Stimulated activated CD4-positive, alpha-beta T cell treated with anti-CD3 and anti-CD28 coated beads, Interleukin-1b, Interleukin-23, amount 100 ng/mL, for 4 hours (primary cell): ENCODE results near the gene GLP1R.

Experiments
- DNase-seq, 2 donors: peaks; one replicate each; pipeline ENCODE4 v3.0.0-alpha.2; 2020; ENCODE audit warnings: low read depth in 2 of 2

The GLP1R gene

GRCh38 chr6:39044181-39044580 is 4.4 kb upstream of the GLP1R start:
- no peak for DNase-seq

GRCh38 chr6:39047434-39048327 is 900 bp upstream of the GLP1R start:
- DNase-seq, result no peak

DNA sequence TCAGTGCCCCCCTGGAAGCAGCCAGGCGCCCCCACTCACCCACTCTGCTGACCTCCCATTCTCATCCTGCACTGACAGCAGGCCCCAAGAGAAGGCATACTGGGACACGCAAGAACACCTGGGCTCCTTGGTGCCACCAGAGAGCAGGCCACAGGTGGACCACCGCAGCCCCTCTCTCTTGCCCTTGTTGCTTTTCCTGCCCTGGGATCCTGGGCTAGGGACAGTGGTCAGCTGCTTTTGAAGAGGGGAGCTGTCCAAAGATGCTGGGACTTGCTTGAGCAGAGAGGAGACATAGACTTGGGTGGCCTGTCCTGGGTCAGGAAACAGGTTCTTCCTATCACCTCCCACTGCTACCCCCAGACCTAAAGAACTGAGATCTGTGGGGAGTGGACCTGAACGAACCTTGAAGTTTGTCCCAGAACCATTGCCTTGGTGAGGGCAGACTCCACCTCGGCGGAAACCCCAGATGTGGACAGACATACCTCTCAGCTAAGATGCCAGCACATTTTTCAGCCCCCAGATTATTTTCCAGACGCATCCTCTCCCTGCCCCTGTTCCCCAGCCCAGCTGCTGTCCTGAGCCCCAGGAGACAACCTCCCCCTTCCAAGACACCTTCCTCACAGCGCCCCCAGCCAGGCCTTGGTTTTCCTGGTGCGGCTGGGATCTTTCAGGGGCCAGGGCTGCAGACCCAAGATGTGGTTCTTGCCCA is 1.1 kb downstream of the GLP1R start:
- DNase-seq, result no peak

DNA sequence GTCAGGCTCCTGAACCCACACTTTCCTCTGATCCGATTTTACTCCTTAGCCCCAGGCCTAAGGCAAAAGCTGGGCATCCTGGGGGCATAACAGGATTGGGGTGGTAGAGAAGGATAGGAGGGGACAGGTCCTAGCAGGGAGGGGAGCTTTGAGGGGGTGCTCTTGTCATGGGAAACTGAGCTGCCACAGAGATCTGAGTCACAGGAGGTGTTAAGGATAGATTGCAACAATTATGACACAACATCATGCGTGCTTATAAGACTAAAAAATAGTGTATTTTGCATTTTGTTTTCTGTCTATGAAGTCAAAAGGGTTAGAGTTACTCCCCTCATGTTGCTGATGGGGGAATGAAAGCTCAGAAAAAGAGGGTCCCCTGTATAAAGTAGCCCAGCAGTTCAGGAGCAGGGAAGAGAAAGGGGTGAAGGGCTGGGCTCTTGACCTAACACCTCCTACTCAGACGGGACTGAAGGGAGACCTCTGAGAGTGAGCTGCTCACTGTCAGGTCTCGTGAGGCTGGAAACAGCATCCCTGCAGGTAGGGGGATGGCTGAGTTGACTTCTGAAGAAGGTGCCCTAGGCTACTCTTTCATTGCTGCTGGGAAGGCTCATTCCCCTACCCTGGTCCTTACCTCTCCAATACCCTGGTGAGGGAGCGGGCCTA is 2.0 kb downstream of the GLP1R start:
- DNase-seq, result no peak

- DNase-seq, result no peak
These were observed 3.0 kb downstream of the GLP1R start for GRCh38 chr6:39051399-39052122.

DNA sequence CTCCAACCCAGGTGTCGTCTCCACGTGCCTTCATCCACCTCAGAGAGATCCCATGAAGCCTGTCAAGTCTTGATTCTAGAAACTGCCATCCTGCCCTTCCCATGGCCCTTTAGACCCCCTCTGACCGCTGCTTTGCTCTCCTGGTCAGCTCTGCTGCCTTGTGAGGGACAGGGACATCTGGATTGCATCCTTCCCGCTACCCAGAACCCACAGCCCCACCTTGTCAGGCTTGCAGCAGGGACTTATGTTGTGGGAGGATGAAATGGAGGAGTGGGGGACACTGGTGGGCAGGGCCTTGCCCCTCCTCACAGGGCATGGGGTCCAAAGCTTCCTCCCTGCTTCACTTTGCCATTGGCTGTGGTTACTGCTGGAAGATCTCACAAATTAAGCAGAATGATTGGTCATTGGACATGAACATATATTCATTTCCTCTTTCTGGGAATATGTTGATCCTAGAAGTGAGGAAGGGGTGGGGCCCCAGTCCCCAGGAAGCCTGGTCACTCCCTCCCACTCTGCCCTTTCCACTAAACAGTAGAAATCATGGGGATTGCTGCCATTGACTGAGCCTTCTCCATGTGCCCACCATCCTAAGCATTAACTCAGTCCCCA is 4.5 kb downstream of the GLP1R start:
- DNase-seq, result no peak

DNA sequence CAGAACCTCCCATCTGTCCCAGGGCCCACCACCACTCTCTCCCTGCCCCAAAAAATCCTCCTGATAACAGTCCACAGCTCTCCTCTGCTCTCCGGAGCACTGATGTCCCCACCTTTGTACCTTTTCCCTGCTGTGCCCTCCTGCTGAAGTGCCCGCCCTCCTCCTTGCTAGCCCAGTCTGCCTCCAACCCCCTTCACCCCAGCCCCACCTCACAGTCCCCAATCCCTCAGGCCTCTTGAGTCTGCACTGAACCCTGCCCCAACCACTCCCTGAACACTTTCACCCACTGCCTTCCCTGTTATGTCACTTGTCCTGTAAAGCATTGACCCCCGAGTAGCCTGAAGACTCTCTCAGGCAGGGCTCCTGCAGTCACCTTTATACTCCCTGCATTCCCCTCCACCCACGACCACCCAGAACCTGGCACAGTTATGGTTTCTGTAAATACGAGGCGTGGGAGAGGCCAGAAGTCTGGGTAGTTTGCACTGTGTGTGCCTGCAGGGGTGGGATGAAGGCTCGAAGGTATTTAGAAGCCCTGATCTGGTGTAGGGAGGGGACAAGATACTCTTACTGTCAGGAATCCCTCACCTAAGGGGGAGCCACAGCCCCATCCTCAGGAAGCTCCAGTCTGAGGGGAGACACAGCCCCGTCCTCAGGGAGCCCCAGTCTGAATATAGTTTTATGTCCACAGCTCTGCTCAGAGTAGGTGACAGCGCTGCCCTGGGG is 5.4 kb downstream of the GLP1R start:
- no peak for DNase-seq

GRCh38 chr6:39054577-39055142 is 6.1 kb downstream of the GLP1R start:
- no peak for DNase-seq

DNA sequence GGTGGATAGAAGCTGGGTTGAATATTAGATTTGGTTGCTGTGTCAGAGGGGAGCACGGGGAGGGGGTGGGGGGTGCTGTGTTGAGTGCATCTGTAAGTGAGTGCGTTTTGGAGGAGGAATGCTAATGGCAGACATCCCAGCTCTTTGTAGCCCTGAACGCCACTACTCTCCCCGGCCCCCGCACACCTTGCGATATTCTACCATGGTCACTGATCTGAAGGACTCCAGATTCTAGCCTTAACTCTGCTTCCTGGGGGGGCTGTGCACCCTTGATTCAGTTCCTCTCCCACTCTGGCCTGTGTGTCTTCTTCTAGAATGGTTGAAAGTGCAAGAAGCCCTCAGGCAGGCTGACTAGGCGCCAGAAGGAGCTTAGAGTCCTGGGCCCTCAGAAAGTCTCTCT is 7.1 kb downstream of the GLP1R start:
- no peak for DNase-seq

GRCh38 chr6:39056191-39056590 is 7.6 kb downstream of the GLP1R start:
- DNase-seq, result no peak

GRCh38 chr6:39056681-39057080 is 8.1 kb downstream of the GLP1R start:
- DNase-seq, result no peak

- no peak for DNase-seq
These were observed 8.9 kb downstream of the GLP1R start for GRCh38 chr6:39057251-39058155.

DNA sequence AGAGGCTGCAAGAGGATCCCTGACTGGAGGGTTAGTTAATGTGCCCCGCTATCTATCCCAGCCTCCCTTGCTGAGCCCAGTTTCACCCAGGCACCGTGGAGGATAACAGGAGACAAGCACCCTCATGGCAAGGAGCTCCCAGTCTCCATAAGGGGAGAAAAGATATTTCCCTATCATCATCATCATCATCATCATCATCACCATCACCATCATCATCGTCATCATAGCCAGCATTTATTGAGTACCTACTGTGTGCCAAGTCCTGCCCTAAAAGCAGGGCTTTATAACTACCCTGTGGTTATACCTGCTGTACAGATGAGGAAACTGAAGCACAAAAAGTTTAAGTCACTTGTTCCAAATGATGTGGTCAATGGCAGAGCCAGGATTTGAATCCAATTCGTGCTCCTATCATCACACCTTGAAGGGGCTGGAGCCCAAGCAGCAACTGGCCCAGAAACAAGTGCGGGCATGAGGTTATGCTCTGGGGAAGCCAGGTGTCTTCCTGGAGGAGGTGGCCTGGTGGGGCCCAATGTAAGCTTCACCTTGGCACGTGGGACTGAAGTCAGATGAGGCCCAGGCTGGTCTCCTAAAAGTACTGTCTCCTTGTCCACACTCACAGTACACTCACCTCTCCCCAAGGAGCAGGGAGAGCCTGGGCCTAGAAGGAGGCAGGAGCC is 10.0 kb downstream of the GLP1R start:
- DNase-seq, result no peak

GRCh38 chr6:39059496-39060310 is 11.1 kb downstream of the GLP1R start:
- DNase-seq, result no peak

GRCh38 chr6:39060467-39061160 is 12.0 kb downstream of the GLP1R start:
- DNase-seq, result no peak

- no peak for DNase-seq
These were observed 12.6 kb downstream of the GLP1R start for GRCh38 chr6:39061182-39061581.

DNA sequence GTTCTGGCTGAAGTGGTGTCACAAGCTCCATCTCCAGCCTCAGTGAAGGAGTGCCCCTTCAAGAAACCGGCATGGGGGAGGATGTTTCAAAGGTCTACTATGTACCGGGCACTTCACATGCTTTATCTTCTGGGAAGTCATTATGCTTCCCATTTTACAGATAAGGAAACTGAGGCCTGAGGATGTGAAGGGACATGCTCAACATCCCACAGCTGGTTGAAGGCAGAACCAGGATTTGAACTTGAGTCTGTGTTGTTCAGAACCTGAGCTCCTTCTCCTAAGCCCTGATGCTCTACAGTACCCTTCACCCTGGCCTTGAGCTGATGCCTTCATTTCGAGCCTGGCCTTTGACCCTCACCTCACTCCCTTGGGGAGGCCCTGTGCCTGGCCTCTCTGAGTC is 13.0 kb downstream of the GLP1R start:
- DNase-seq, result no peak
